Hindlimb muscle (tissue), 1 donor: ENCODE data around the gene NID2. TPM values are rescaled to one million over a fixed set of nuclear protein-coding genes. Genes with fewer than 3 reads are reported as not detected.

Experiments
- polyA plus RNA-seq: library from polyadenylated mRNA; unstranded; fragments of 120-200 nt; gene quantifications from one replicate; pipeline ENCODE4 v1.2.1, GENCODE V29; 2013; ENCODE audit not compliant: insufficient read length

NID2 gene
- polyA plus RNA-seq, 1 donor = 86.3 TPM

Other genes with a start within 250 kb of the NID2 start
- gene GNG2, start 208.4 kb downstream of the NID2 start, polyA plus RNA-seq = 39.0 TPM
- gene RTRAF, start 79.5 kb downstream of the NID2 start, polyA plus RNA-seq = 210 TPM
- gene PTGDR, start 198.6 kb upstream of the NID2 start, polyA plus RNA-seq = 0.37 TPM
- gene PTGER2, start 245.3 kb upstream of the NID2 start, polyA plus RNA-seq = 1.1 TPM